ENCODE data around the gene SPRR2E.
"Not testable (repeated sequence)": the region's sequence is repeated elsewhere in the genome, so short reads cannot be mapped to it uniquely, and the experiment has no call there.

Gene SPRR2E

GRCh38 chr1:153094426-153094825, at the start of gene SPRR2E:
SPRR2E (minus strand) TSS chr1:153094526; CDS start chr1:153093751, 775 bp downstream.
- DNase-seq (ENCODE audit: low spot score) = no peak

GRCh38 chr1:153141377-153141776, 47.1 kb upstream of the SPRR2E start:
- no peak for DNase-seq (ENCODE audit: low spot score)

- DNase-seq (ENCODE audit: low spot score) = no peak
These were observed 46.2 kb upstream of the SPRR2E start for GRCh38 chr1:153140484-153140883.

DNA sequence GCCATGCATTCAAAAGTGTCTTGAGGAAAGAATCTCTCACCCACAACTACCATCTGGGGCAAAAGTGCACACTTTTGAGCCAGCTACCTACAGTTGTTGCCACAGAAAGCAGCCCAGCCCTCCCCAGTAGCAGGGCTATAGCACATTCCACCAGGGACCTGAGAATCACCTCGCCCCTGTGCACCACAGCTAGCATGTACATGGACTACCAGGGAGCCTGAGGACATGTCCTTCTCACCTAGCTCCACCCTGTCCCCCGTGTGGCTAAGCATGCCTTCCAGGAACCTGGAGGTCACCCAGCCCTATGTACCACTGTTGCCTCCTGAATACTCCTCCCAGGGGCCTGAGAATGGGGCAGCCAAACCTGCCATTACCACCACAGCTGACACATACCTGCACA, 39.4 kb upstream of the SPRR2E start:
- DNase-seq (ENCODE audit: low spot score) = no peak

DNA sequence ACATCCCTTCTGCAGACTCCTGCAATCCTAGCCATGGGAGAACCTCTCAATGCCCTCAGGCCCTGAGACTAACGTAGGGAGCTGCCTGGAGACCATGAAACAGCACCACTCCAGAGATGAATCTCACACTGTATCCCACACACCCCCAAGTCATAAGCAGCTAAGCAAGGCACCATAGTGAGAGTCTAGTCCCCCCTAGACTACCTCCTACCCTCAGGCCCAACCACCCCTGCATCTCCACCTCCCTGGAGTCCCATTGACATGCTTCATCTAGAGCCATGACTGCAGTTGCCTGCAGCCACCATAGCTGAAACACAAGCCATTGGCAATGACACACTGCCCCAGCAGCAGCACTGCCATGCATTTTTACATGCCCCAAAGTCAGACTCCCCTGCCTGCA, 38.9 kb upstream of the SPRR2E start:
- no peak for DNase-seq (ENCODE audit: low spot score)

DNA sequence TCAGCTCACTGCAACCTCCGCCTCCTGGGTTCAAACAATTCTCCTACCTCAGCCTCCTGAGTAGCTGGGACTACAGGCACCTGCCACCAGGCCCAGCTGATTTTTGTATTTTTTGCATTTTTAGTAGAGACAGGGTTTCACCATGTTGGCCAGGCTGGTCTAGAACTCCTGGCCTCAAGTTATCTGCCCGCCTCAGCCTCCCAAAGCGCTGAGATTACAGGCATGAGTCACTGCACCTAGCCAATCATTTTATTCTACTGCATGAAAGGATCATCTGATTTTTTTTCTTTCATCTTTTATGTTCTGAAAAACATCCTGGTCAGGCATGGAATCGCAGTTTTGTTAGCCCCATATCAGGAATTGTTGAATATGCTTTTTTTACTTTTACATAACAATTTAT, 34.4 kb upstream of the SPRR2E start:
- not testable (repeated sequence) for DNase-seq (ENCODE audit: low spot score)

DNA sequence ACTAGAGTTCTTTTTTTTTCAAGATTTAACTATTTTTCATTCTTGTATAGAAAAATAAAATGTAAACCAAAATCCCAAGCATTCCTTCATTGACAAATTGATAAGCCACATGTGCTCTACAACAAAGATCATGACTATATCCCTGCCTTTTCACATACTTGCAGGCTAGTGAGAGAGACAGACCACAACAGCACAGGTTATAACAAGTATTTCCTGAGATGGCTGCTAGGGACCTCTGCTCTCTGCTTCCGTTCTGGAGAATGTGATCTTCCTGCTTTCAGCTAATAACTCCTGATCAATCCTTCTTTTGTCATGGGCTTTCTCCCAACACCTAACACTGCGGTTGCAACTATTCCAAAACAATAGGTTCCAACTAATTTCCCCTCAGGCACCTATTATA, 33.0 kb upstream of the SPRR2E start:
- DNase-seq (ENCODE audit: low spot score) = no peak

- DNase-seq (ENCODE audit: low spot score) = no peak
These were observed 31.2 kb upstream of the SPRR2E start for GRCh38 chr1:153125536-153125935.

- DNase-seq (ENCODE audit: low spot score) = not testable (repeated sequence)
These were observed 29.5 kb upstream of the SPRR2E start for GRCh38 chr1:153123793-153124192.

- no peak for DNase-seq (ENCODE audit: low spot score)
These were observed 28.6 kb upstream of the SPRR2E start for GRCh38 chr1:153122831-153123421.

DNA sequence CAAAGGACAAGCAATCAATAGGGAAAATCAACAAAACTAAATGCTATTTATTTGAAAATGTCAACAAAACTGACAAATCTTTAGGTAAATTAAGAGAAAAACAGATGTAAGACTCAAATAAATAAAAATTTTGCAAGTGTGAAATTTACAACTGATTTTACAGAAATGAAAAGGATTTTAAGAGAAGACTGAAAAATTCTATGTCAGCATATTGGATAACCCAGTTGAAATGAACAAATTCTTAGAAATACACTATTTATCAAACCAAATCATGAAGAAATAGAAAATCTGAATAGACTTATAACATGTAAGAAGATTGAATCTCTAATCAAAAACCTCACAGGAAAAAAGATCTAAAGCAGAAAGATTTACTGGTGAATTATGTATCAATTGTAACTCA, 26.6 kb upstream of the SPRR2E start:
- no peak for DNase-seq (ENCODE audit: low spot score)

GRCh38 chr1:153119491-153119971, 25.2 kb upstream of the SPRR2E start:
- DNase-seq (ENCODE audit: low spot score) = peak; percentile 16

DNA sequence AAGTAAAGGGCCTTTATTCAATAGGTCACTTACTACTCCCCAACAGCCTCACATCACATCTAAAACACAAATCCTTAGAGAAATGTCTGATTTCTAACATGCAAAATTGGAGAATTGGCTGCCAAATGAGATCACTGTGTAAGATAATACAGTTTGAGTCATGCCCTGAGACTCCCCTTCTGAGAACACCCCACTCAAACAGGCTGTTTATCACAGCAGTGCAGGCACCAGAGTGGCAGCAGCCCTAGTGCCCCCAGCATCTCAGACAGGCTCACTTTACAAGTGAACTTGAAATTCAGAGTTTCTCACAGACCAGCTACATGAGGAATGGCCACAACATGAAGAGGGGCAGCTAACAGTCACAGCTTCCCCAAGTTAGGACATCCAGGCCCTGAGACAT, 20.9 kb upstream of the SPRR2E start:
- not testable (repeated sequence) for DNase-seq (ENCODE audit: low spot score)

DNA sequence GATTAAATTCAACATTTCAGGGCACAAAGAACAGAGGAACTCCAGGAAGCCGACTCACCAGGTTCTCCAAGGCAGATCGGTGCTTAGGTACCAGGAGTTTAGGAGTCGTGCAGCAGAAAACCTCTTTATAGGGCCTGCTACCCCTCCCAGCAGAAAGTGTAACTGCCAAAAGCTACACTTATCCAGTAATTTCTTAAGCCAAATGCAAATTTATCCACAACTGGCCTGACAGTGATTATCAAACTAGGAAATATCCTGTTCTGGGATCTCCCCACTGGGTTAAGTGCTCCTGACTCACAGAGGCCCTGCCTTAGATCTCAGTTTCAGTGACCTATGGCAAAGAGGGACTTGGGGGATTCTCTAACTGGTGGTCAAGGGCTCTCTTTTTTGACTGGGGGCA, 19.1 kb upstream of the SPRR2E start, which contains the start of gene SPRR2F:
Gene SPRR2F (minus strand): TSS at position 101 of the 400 bp plus-strand sequence. CDS start 783 bp downstream, outside the sequence.
- DNase-seq (ENCODE audit: low spot score) = no peak

DNA sequence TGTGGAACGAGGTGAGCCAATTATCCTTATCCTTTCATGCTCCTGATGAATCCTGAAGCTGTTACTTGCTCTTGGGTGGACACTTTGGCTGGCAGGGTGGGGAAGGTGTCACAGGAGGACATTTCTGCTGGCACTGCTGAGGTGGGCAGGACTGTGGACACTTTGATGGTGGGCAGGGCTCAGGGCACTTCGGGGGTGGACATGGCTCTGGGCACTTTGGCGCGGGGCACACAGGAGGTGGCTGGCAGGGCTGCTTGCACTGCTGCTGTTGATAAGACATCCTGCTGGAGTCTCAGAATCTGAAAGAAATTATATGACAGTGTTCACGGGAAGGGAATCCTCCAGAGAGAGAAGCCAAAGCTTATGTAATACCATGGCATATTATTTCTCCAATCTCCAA, 18.1 kb upstream of the SPRR2E start:
- not testable (repeated sequence) for DNase-seq (ENCODE audit: low spot score)

DNA sequence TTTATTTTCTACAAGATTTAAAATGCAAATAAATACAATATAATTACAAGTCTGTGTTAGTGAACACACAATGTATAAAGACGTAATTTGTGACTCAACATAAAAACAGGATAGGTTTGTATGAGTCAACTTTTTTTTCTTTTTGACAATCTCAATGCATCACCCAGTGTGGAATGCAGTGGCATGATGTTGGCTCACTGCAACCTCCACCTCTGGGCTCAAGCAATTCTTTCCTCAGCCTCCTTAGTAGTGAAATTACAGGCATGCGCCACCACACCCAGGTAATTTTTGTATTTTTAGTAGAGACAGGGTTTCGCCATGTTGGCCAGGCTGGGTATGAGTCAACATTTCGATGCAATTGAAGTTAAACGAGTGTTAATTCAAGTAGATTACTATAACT, 5.9 kb upstream of the SPRR2E start:
- DNase-seq (ENCODE audit: low spot score) = no peak

- no peak for DNase-seq (ENCODE audit: low spot score)
These were observed 5.2 kb upstream of the SPRR2E start for GRCh38 chr1:153099461-153100045.

- no peak for DNase-seq (ENCODE audit: low spot score)
These were observed 1.4 kb upstream of the SPRR2E start for GRCh38 chr1:153095764-153096163.

DNA sequence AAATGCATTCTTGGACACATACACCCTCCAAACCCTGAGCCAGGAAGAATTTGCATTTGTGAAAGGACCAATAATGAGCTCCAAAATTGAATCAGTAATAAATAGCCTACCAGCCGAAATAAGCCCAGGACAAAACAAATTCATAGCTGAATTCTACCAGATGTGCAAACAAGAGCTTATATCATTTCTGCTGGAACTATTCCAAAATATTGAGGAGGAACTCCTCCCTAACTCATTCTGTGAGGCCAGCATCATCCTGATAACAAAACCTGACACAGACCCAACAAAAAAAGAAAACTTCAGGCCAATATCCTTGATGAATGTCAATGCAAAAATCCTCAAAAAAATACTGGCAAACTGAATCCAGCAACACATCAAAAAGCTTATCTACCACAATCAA, 6.7 kb downstream of the SPRR2E start:
- DNase-seq (ENCODE audit: low spot score) = no peak

GRCh38 chr1:153081736-153082135, 12.6 kb downstream of the SPRR2E start:
- DNase-seq (ENCODE audit: low spot score) = no peak

DNA sequence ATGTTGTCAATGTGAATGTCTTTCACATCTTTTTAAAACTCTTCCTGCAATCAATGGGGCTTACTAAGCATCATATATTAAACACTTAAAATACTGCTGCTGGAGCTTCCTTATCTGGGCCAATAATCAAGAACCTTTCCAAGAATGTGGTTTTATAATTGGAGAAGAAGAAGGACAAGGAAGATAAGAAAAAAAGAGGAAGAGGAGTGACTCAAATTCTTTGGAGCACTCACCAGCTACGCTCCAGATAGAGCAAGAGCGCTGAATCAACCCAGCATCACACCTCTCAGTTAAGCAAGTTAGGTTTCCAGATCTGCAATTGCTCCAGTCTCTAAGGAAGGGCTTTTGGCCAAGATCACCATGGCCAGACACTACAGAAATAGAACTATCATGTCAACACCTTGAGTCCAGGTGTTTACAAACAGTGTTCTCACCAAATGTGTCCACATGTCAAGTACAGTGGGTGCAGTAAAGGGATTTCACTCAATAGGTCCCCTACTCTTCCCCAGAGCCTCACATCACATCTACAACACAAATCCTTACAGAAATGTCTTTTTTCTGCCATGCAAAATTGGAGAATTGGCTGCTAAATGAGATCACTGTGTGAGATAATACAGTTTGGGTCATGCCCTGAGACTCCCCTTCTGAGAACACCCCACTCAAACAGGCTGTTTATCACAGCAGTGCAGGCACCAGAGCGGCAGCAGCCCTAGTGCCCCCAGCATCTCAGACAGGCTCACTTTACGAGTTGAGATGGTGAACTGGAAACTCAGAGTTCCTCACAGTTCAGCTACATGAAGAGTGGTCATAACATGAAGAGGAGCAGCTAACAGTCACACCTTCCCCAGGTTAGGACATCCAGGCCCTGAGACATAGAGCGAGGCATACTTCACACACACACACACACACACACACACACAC, 21.3 kb downstream of the SPRR2E start:
- DNase-seq (ENCODE audit: low spot score) = no peak

DNA sequence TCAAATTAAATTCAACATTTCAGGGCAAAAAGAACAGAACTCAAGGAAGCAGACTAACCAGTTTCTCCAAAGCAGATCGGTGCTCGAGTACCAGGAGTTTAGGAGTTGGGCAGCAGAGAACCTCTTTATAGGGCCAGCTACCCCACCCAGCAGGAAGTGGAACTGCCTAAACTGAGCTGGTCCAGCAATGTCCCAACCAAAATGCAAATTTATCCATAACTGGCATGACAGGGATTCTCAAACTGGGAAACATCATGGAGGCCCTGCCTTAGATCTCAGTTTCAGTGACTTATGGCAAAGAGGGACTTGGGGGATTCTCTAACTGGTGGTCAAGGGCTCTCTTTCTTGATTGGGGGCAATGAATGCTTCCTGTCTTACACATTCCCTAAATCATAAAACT, 22.8 kb downstream of the SPRR2E start, which contains the start of gene SPRR2B:
Gene SPRR2B (minus strand): TSS at position 101 of the 400 bp plus-strand sequence. CDS start 772 bp downstream, outside the sequence.
- no peak for DNase-seq (ENCODE audit: low spot score)

- DNase-seq (ENCODE audit: low spot score) = no peak
These were observed 24.1 kb downstream of the SPRR2E start for GRCh38 chr1:153070243-153070642.
